HepG2 (cell line): Measurements from ENCODE around the gene CCDC9B. TPM values are rescaled to one million over a fixed set of nuclear protein-coding genes. Genes with fewer than 3 reads are reported as not detected.

Experiments used
- GLMP ChIP-seq: sonication (generic); formaldehyde crosslinking; IDR thresholded peaks from 2 replicates; pipeline ENCODE4 v1.9.0; 2021; ENCODE audit warnings: missing genetic modification reagents, mild to moderate bottlenecking, borderline replicate concordance
- JDP2 ChIP-seq: sonication (generic); formaldehyde crosslinking; IDR thresholded peaks from 2 replicates; pipeline ENCODE4 v1.8.1; 2022; ENCODE audit warnings: missing genetic modification reagents, borderline replicate concordance
- KAT7 ChIP-seq: IDR thresholded peaks from 2 replicates; pipeline ENCODE4 v1.6.1; 2018; ENCODE audit warnings: borderline replicate concordance, missing compliant biosample characterization
- MAFF ChIP-seq: IDR thresholded peaks from 2 replicates; pipeline ENCODE4 v1.6.1; 2011; ENCODE audit warnings: low read depth, low read length, improper control_type of control experiment
- NR1H2 ChIP-seq: sonication (generic); formaldehyde crosslinking; IDR thresholded peaks from 2 replicates; pipeline ENCODE4 v1.8.1; 2022; ENCODE audit warnings: low read depth, missing genetic modification reagents, borderline replicate concordance
- NR2F1 ChIP-seq, 2 experiments: fragments of 450-650 bp in 1 of 2; formaldehyde crosslinking in 1 of 2; IDR thresholded peaks; 2 replicates each; pipeline versions ENCODE4 v1.5.0 to v1.6.1; 2016 to 2020; ENCODE audit warnings: mild to moderate bottlenecking in 1 of 2, missing compliant biosample characterization in 1 of 2, missing genetic modification reagents in 1 of 2, moderate library complexity in 1 of 2
- SRY ChIP-seq: sonication (generic); formaldehyde crosslinking; IDR thresholded peaks from 2 replicates; pipeline ENCODE4 v1.8.0; 2022; ENCODE audit warnings: mild to moderate bottlenecking, missing genetic modification reagents
- XBP1 ChIP-seq: sonication (generic); formaldehyde crosslinking; IDR thresholded peaks from 2 replicates; pipeline ENCODE4 v1.5.0; 2020; ENCODE audit warnings: missing genetic modification reagents
- ZBTB38 ChIP-seq: sonication (generic); formaldehyde crosslinking; IDR thresholded peaks from 2 replicates; pipeline ENCODE4 v1.5.1; 2020; ENCODE audit warnings: mild to moderate bottlenecking, missing genetic modification reagents
- ZNF207 ChIP-seq: fragments of 450-650 bp; IDR thresholded peaks from 2 replicates; pipeline ENCODE4 v1.6.1; 2016; ENCODE audit warnings: antibody characterized with exemption, borderline replicate concordance
- ZNF570 ChIP-seq: sonication (generic); formaldehyde crosslinking; IDR thresholded peaks from 2 replicates; pipeline ENCODE4 v1.4.0; 2020; ENCODE audit warnings: mild to moderate bottlenecking, missing genetic modification reagents, borderline replicate concordance
- ZNF576 ChIP-seq: sonication (generic); formaldehyde crosslinking; IDR thresholded peaks from 2 replicates; pipeline ENCODE4 v1.4.0; 2020; ENCODE audit warnings: mild to moderate bottlenecking, missing genetic modification reagents
- ZNF660 ChIP-seq: sonication (generic); formaldehyde crosslinking; IDR thresholded peaks from 2 replicates; pipeline ENCODE4 v1.5.1; 2020; ENCODE audit warnings: mild to moderate bottlenecking, low read depth, missing genetic modification reagents, borderline replicate concordance
- ZNF720 ChIP-seq: sonication (generic); formaldehyde crosslinking; IDR thresholded peaks from 2 replicates; pipeline ENCODE4 v1.4.0; 2020; ENCODE audit warnings: missing genetic modification reagents
- ZSCAN20 ChIP-seq: sonication (generic); formaldehyde crosslinking; IDR thresholded peaks from 2 replicates; pipeline ENCODE4 v1.4.0; 2020; ENCODE audit warnings: missing genetic modification reagents, mild to moderate bottlenecking, borderline replicate concordance
- polyA plus RNA-seq, 8 experiments: library from polyadenylated mRNA; depleted of rRNA in 3 of 8; stranded (reverse) in 7 of 8; unstranded in 1 of 8; fragments of >200 nt; fragmentation: Illumina TruSeq in 4 of 8; extraction: Trizol in 4 of 8; gene quantifications; 2 replicates each; pipeline versions ENCODE4 v1.2.1 to v1.2.3, GENCODE V29; 2011 to 2016; ENCODE audit warnings: low read depth in 4 of 8, missing spikeins in 1 of 8, mixed read lengths in 1 of 8; ENCODE audit not compliant: insufficient read depth in 1 of 8
- total RNA-seq, 5 experiments: library from RNA; depleted of rRNA; stranded (reverse); fragments of >200 nt; fragmentation: Illumina TruSeq; extraction: Trizol; gene quantifications; 2 replicates each; pipeline ENCODE4 v1.2.3, GENCODE V29; 2016; ENCODE audit warnings: low read depth in 1 of 5

The CCDC9B gene
- total and polyA plus RNA-seq, 2 of the 13 experiments (the other 11 are each of a cell fraction or from before 2014, with no cell fraction given) = 0.98 to 1.6 TPM

GRCh38 chr15:40388941-40389823 is 48.4 kb upstream of the CCDC9B start (continued):
- TF ChIP-seq ZNF576 (CRISPR knock-in tag) (no peak), GLMP (no peak), ZNF570 (CRISPR knock-in tag) (no peak), ZBTB38 (peak; percentile 43; the same call in 1 of the 2 replicates), NR2F1 (CRISPR knock-in tag; IDR thresholded peaks at IDR 0.05) (no peak), SRY (CRISPR knock-in tag) (no peak), KAT7 (CRISPR knock-in tag) (no peak), XBP1 (CRISPR knock-in tag) (no peak), MAFF (peak; percentile 73), NR1H2 (no peak), ZNF720 (CRISPR knock-in tag) (no peak), ZNF207 (no peak), ZSCAN20 (CRISPR knock-in tag) (no peak), JDP2 (CRISPR knock-in tag) (no peak), ZNF660 (CRISPR knock-in tag) (no peak)
